Upper lobe of left lung (tissue), 4 donors: ENCODE measurements around the gene TSSK1B.

ENCODE experiments used
- CTCF ChIP-seq, 6 experiments: fragments of 450-650 bp in 4 of 6; fragments of 200-600 bp in 2 of 6; sonication (generic) in 2 of 6; IDR thresholded peaks; one replicate each; pipeline ENCODE4 v1.5.1; 2016 to 2019; ENCODE audit warnings: antibody characterized with exemption in 6 of 6
- POLR2A ChIP-seq, 4 donors: fragments of 450-650 bp; IDR thresholded peaks; one replicate each; pipeline ENCODE4 v1.5.1; 2016 to 2017; ENCODE audit warnings: antibody characterized with exemption in 4 of 4, mild to moderate bottlenecking in 2 of 4
- POLR2AphosphoS5 ChIP-seq, 2 donors: sonication (generic); formaldehyde crosslinking; IDR thresholded peaks; one replicate each; pipeline ENCODE4 v1.5.1; 2017; ENCODE audit warnings: antibody characterized with exemption in 2 of 2

- TF ChIP-seq CTCF (IDR thresholded peaks at IDR 0.05) (no peak), POLR2AphosphoS5 (IDR thresholded peaks at IDR 0.05) (no peak), POLR2A (IDR thresholded peaks at IDR 0.05) (no peak)
These were observed 16.1 kb upstream of the TSSK1B start for GRCh38 chr5:113450929-113451328.
